Liver (tissue), 9 donors: ENCODE data around the gene FAP. TPM values are rescaled to one million over a fixed set of nuclear protein-coding genes. Genes with fewer than 3 reads are reported as not detected.

Experiments used
- DNase-seq: peaks from one replicate; pipeline ENCODE4 v3.0.0-alpha.2; 2017; ENCODE audit warnings: low spot score
- H3K27ac ChIP-seq, 2 donors: one replicate each; pipeline ENCODE4 v1.7.0; 2013; ENCODE audit warnings: inconsistent platforms in 2 of 2, low read length in 2 of 2, control low read depth in 1 of 2, low read depth in 1 of 2, mild to moderate bottlenecking in 1 of 2
- H3K27me3 ChIP-seq, 4 donors: one replicate each; pipeline versions ENCODE4 v1.6.1 to v1.7.0; 2013; ENCODE audit warnings: low read length in 3 of 4, inconsistent platforms in 1 of 4, mild to moderate bottlenecking in 1 of 4, moderate library complexity in 1 of 4; ENCODE audit not compliant: control insufficient read depth in 4 of 4, insufficient read depth in 4 of 4
- H3K36me3 ChIP-seq, 4 donors: one replicate each; pipeline versions ENCODE4 v1.6.1 to v1.7.0; 2013; ENCODE audit warnings: low read length in 3 of 4, mild to moderate bottlenecking in 3 of 4, low read depth in 1 of 4, moderate library complexity in 1 of 4; ENCODE audit not compliant: control insufficient read depth in 4 of 4, insufficient read depth in 3 of 4
- H3K4me1 ChIP-seq, 4 donors: one replicate each; pipeline versions ENCODE4 v1.6.1 to v1.7.0; 2013; ENCODE audit warnings: low read length in 3 of 4, mild to moderate bottlenecking in 3 of 4, moderate library complexity in 1 of 4; ENCODE audit not compliant: control insufficient read depth in 4 of 4, insufficient read depth in 4 of 4
- H3K4me3 ChIP-seq, 3 donors: one replicate each; pipeline versions ENCODE4 v1.6.1 to v1.7.0; 2013; ENCODE audit warnings: low read length in 3 of 3, control low read depth in 1 of 3, low read depth in 1 of 3, mild to moderate bottlenecking in 1 of 3
- H3K9ac ChIP-seq, 2 donors: one replicate each; pipeline ENCODE4 v1.7.0; 2013; ENCODE audit warnings: low read length in 2 of 2, mild to moderate bottlenecking in 2 of 2, moderate library complexity in 2 of 2, control low read depth in 1 of 2, low read depth in 1 of 2
- H3K9me3 ChIP-seq, 4 donors: one replicate each; pipeline versions ENCODE4 v1.6.1 to v1.7.0; 2013; ENCODE audit warnings: low read length in 3 of 4; ENCODE audit not compliant: control insufficient read depth in 4 of 4
- ATF3 ChIP-seq: IDR thresholded peaks from 2 replicates; pipeline ENCODE4 v1.6.1; 2016; ENCODE audit warnings: antibody characterized with exemption
- FOXA1 ChIP-seq: IDR thresholded peaks from 2 replicates; pipeline ENCODE4 v1.6.1; 2016; ENCODE audit warnings: antibody characterized with exemption
- FOXA2 ChIP-seq: IDR thresholded peaks from 2 replicates; pipeline ENCODE4 v1.6.1; 2016; ENCODE audit warnings: antibody characterized with exemption
- GABPA ChIP-seq, 2 donors: IDR thresholded peaks in 1 of 2; conservative IDR thresholded peaks in 1 of 2; 2 replicates each; pipeline ENCODE4 v1.6.1; 2016; ENCODE audit warnings: antibody characterized with exemption in 2 of 2, mild to moderate bottlenecking in 1 of 2, moderate library complexity in 1 of 2
- HNF4G ChIP-seq: IDR thresholded peaks from 2 replicates; pipeline ENCODE4 v1.6.1; 2016; ENCODE audit warnings: antibody characterized with exemption
- JUND ChIP-seq, 2 donors: IDR thresholded peaks; 2 replicates each; pipeline ENCODE4 v1.6.1; 2016; ENCODE audit warnings: antibody characterized with exemption in 2 of 2
- NR2F2 ChIP-seq: IDR thresholded peaks from 2 replicates; pipeline ENCODE4 v1.6.1; 2016; ENCODE audit warnings: antibody characterized with exemption
- RAD21 ChIP-seq, 2 donors: IDR thresholded peaks; 2 replicates each; pipeline ENCODE4 v1.6.1; 2016; ENCODE audit warnings: antibody characterized with exemption in 2 of 2, mild to moderate bottlenecking in 2 of 2
- RXRA ChIP-seq, 2 donors: IDR thresholded peaks; 2 replicates each; pipeline ENCODE4 v1.6.1; 2017 to 2018; ENCODE audit warnings: antibody characterized with exemption in 2 of 2, mild to moderate bottlenecking in 1 of 2
- SP1 ChIP-seq: IDR thresholded peaks from 2 replicates; pipeline ENCODE4 v1.6.1; 2018; ENCODE audit warnings: antibody characterized with exemption, mild to moderate bottlenecking
- TAF1 ChIP-seq: conservative IDR thresholded peaks from 2 replicates; pipeline ENCODE4 v1.6.1; 2016; ENCODE audit warnings: antibody characterized with exemption, mild to moderate bottlenecking
- YY1 ChIP-seq: IDR thresholded peaks from 2 replicates; pipeline ENCODE4 v1.6.1; 2016; ENCODE audit warnings: antibody characterized with exemption, mild to moderate bottlenecking
- whole genome bisulfite sequencing: extraction: QIAGEN DNeasy Blood & Tissue Kit; methylation state at CpG from one replicate; pipeline ENCODE4 v1.1.7; 2013; 5-methylcytosine and 5-hydroxymethylcytosine counted together
- polyA plus RNA-seq, 2 donors: library from polyadenylated mRNA; stranded (reverse) in 1 of 2; unstranded in 1 of 2; fragments of 200-250 nt in 1 of 2; fragments of >200 nt in 1 of 2; fragmentation: Nextera tagmentation in 1 of 2; extraction: Ambion mirVana in 1 of 2; gene quantifications; one replicate each; pipeline versions ENCODE4 v1.2.1 to v1.2.3, GENCODE V29; 2013 to 2015
- total RNA-seq, 2 donors: library from RNA; depleted of rRNA; stranded (reverse); fragments of >200 nt; gene quantifications; one replicate each; pipeline ENCODE4 v1.2.3, GENCODE V29; 2014
- TF ChIP-seq, protein P1 (sequence below): fragments of 150-350 bp; IDR thresholded peaks from 2 replicates; pipeline ENCODE4 v1.5.1; 2017; ENCODE audit warnings: improper control_type of control experiment, low read depth, low read length; ENCODE audit not compliant: missing input control
- TF ChIP-seq, protein P2 (sequence below): IDR thresholded peaks from 2 replicates; pipeline ENCODE4 v1.6.1; 2016; ENCODE audit warnings: antibody characterized with exemption
- TF ChIP-seq, protein P3 (sequence below): IDR thresholded peaks from 2 replicates; pipeline ENCODE4 v1.6.1; 2016; ENCODE audit warnings: antibody characterized with exemption
- donor health status: healthy.
- donor health status: healthy.
- donor health status: healthy.
- donor health status: healthy.
- donor health status: healthy.

The FAP gene
- total and polyA plus RNA-seq, 4 donors, result 0.10 to 0.42 (median 0.23) TPM

DNA sequence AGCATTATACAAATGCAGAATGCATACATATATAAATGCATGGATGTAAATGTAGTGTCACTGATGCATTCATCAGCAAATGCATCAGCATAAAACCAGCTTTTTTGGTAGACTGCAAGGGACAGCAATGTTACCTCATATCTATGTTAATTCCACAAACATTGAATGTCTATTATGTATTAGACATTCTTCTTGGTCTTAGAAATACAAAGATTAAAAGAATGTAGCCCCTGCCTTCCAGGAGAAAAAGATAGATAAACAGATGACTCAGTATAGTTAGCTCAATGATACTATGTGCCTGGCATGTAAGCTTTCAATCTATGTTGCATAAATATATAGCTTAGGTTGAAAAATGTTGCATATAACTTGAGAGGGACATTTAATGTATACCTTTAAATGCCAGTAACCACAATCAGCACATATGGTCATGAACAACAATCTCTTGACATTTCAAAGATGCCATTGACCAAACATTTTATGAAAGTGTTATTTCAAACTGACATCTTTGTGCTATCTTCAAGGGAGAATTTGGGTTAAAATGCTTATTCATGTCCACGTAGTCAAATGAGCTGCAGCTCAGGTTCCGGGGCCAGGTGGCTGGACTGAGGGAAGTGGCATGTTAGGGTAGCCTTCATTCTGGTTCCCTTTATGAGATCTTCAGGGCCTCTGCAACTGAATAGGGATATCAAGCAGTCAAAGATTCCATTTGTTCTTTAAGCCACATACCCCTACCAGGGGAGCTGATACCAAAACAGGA, 46.0 kb downstream of the FAP start:
- Histone ChIP-seq H3K4me1 (no peaks in the 10 kb centered on the region), H3K9ac (no peak overlapping the region), H3K9me3 (no peaks in the 10 kb centered on the region), H3K27me3 (no peaks in the 10 kb centered on the region), H3K27ac (no peak overlapping the region), H3K36me3 (no peaks in the 10 kb centered on the region), H3K4me3 (no peak overlapping the region)
- 79% methylated on average over 2 of the region's 2 CpGs for WGBS
- DNase-seq, result no peak
- TF ChIP-seq HNF4G (no peak), RAD21 (IDR thresholded peaks at IDR 0.05) (no peak), FOXA1 (no peak), ATF3 (no peak), TAF1 (no peak), NR2F2 (no peak), RXRA (IDR thresholded peaks at IDR 0.05) (no peak), YY1 (no peak), GABPA (IDR thresholded peaks at IDR 0.05 in 1 of 2, conservative IDR thresholded peaks at IDR 0.05 in 1 of 2) (no peak)
- TF ChIP-seq, protein P1, sequence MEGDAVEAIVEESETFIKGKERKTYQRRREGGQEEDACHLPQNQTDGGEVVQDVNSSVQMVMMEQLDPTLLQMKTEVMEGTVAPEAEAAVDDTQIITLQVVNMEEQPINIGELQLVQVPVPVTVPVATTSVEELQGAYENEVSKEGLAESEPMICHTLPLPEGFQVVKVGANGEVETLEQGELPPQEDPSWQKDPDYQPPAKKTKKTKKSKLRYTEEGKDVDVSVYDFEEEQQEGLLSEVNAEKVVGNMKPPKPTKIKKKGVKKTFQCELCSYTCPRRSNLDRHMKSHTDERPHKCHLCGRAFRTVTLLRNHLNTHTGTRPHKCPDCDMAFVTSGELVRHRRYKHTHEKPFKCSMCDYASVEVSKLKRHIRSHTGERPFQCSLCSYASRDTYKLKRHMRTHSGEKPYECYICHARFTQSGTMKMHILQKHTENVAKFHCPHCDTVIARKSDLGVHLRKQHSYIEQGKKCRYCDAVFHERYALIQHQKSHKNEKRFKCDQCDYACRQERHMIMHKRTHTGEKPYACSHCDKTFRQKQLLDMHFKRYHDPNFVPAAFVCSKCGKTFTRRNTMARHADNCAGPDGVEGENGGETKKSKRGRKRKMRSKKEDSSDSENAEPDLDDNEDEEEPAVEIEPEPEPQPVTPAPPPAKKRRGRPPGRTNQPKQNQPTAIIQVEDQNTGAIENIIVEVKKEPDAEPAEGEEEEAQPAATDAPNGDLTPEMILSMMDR, result no peak
- TF ChIP-seq, protein P2, sequence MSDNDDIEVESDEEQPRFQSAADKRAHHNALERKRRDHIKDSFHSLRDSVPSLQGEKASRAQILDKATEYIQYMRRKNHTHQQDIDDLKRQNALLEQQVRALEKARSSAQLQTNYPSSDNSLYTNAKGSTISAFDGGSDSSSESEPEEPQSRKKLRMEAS, result no peak

DNA sequence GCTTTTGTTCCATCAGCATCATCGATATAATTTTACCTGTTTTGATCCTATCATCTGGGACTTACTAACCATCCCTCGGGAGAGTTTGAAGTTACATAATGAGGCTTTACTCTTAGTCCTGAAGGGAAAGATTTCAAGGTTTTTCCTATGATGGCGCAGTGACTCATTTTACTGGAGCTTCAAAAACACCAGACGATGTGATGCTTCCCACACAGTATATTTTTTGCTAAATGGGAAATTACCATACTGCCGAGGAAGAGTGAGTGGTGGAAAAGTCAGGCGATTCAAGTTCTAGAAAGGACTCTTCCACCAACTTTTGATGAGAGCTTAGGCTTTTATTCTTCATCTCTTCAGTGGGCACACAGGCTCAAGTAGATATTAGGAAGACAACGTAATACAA, 46.6 kb downstream of the FAP start:
- TF ChIP-seq, protein P1, result no peak
- TF ChIP-seq FOXA2 (no peak), RXRA (IDR thresholded peaks at IDR 0.05) (no peak)
- Histone ChIP-seq H3K9ac (no peak overlapping the region), H3K4me1 (no peaks in the 10 kb centered on the region), H3K27ac (no peak overlapping the region), H3K27me3 (no peaks in the 10 kb centered on the region), H3K4me3 (no peak overlapping the region), H3K9me3 (no peaks in the 10 kb centered on the region), H3K36me3 (no peaks in the 10 kb centered on the region)
- DNase-seq, result no peak
- 85% methylated on average over 7 of the region's 7 CpGs for WGBS

DNA sequence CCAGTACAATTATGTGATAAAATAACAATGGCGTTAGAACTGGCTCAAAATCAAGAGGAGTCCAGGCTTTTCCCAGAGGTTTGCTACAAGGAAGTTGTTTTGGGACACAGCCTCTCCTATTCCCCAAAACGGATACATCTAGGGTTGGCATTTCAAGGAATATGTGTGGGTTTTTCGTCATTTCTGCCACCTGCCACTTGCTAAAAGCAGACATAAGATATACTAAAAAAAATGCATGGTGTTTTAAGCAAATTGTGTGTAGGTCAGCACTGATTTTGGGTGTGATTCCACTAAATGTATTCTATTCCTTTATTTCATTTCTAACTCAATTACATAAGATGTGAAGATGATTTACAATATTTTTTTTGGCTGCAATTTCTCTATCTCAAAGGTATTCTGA, 54.8 kb downstream of the FAP start:
- peaks cover 0 to 14% (median under 1%) of the 10 kb centered on the region in 4 donors for H3K4me1 ChIP-seq
- H3K4me3 ChIP-seq, result no peak overlapping the region
- WGBS, result 84% methylated on average over 3 of the region's 3 CpGs
- no peaks in the 10 kb centered on the region for H3K36me3 ChIP-seq
- H3K9me3 ChIP-seq, result no peaks in the 10 kb centered on the region
- no peak for DNase-seq
- no peak overlapping the region for H3K9ac ChIP-seq
- H3K27ac ChIP-seq, result no peak overlapping the region
- H3K27me3 ChIP-seq, result no peaks in the 10 kb centered on the region
- TF ChIP-seq, protein P3, sequence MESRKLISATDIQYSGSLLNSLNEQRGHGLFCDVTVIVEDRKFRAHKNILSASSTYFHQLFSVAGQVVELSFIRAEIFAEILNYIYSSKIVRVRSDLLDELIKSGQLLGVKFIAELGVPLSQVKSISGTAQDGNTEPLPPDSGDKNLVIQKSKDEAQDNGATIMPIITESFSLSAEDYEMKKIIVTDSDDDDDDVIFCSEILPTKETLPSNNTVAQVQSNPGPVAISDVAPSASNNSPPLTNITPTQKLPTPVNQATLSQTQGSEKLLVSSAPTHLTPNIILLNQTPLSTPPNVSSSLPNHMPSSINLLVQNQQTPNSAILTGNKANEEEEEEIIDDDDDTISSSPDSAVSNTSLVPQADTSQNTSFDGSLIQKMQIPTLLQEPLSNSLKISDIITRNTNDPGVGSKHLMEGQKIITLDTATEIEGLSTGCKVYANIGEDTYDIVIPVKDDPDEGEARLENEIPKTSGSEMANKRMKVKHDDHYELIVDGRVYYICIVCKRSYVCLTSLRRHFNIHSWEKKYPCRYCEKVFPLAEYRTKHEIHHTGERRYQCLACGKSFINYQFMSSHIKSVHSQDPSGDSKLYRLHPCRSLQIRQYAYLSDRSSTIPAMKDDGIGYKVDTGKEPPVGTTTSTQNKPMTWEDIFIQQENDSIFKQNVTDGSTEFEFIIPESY, result no peak
- TF ChIP-seq JUND (IDR thresholded peaks at IDR 0.05) (no peak), HNF4G (no peak), FOXA1 (no peak), FOXA2 (no peak), GABPA (IDR thresholded peaks at IDR 0.05 in 1 of 2, conservative IDR thresholded peaks at IDR 0.05 in 1 of 2) (no peak), NR2F2 (no peak), ATF3 (no peak), SP1 (no peak), TAF1 (no peak)
- TF ChIP-seq, protein P1, result no peak
- TF ChIP-seq, protein P2, result no peak
